Neuronal stem cell (in vitro differentiated cells): ENCODE data around the gene NSF.
"Not testable (repeated sequence)": the region's sequence is repeated elsewhere in the genome, so short reads cannot be mapped to it uniquely, and the experiment has no call there.

Source experiments
- DNase-seq: peaks from one replicate; pipeline ENCODE4 v3.0.0-alpha.2; 2013; ENCODE audit warnings: low spot score
- H2AFZ ChIP-seq: one replicate; pipeline ENCODE4 v1.6.1; 2013; ENCODE audit warnings: mild to moderate bottlenecking, low read length, inconsistent platforms
- H2AK5ac ChIP-seq: 2 replicates; pipeline ENCODE4 v1.6.1; 2013; ENCODE audit warnings: low read depth, mild to moderate bottlenecking, inconsistent platforms, low read length, moderate library complexity, mixed read lengths
- H2BK120ac ChIP-seq: 2 replicates; pipeline ENCODE4 v1.6.1; 2013; ENCODE audit warnings: low read depth, mild to moderate bottlenecking, inconsistent platforms, low read length, moderate library complexity, mixed read lengths
- H2BK12ac ChIP-seq: one replicate; pipeline ENCODE4 v1.6.1; 2013; ENCODE audit warnings: low read length, inconsistent platforms
- H2BK15ac ChIP-seq: 2 replicates; pipeline ENCODE4 v1.6.1; 2013; ENCODE audit warnings: mild to moderate bottlenecking, low read length, inconsistent platforms, mixed read lengths
- H2BK5ac ChIP-seq: one replicate; pipeline ENCODE4 v1.6.1; 2013; ENCODE audit warnings: inconsistent platforms, mild to moderate bottlenecking, low read length, moderate library complexity
- H3K14ac ChIP-seq: one replicate; pipeline ENCODE4 v1.6.1; 2013; ENCODE audit warnings: low read length, inconsistent platforms
- H3K18ac ChIP-seq: 2 replicates; pipeline ENCODE4 v1.6.1; 2013; ENCODE audit warnings: low read length, inconsistent platforms
- H3K23ac ChIP-seq: 2 replicates; pipeline ENCODE4 v1.6.1; 2013; ENCODE audit warnings: low read depth, mild to moderate bottlenecking, mixed read lengths, low read length, inconsistent platforms; ENCODE audit not compliant: poor library complexity
- H3K27ac ChIP-seq: replicated peaks from 3 replicates; pipeline ENCODE4 v1.5.1; 2013; ENCODE audit warnings: low read length, inconsistent platforms
- H3K27me3 ChIP-seq, 3 experiments: 2 replicates each; pipeline ENCODE4 v1.6.1; 2013; ENCODE audit warnings: low read length in 3 of 3, mild to moderate bottlenecking in 2 of 3, inconsistent platforms in 1 of 3, low read depth in 1 of 3, mixed read lengths in 1 of 3, moderate library complexity in 1 of 3; ENCODE audit not compliant: control insufficient read depth in 3 of 3, insufficient read depth in 3 of 3
- H3K36me3 ChIP-seq, 2 donors: replicated peaks in 1 of 2; 2 replicates each; pipeline ENCODE4 v1.6.1; 2013; ENCODE audit warnings: low read length in 2 of 2; ENCODE audit not compliant: control insufficient read depth in 2 of 2, insufficient read depth in 2 of 2
- H3K4ac ChIP-seq: 2 replicates; pipeline ENCODE4 v1.6.1; 2013; ENCODE audit warnings: inconsistent platforms, mild to moderate bottlenecking, low read length, moderate library complexity
- H3K4me1 ChIP-seq, 2 donors: 1 replicate in 1 of 2; 2 replicates in 1 of 2; pipeline ENCODE4 v1.6.1; 2013; ENCODE audit warnings: low read length in 2 of 2, low read depth in 1 of 2; ENCODE audit not compliant: control insufficient read depth in 2 of 2, insufficient read depth in 1 of 2
- H3K4me2 ChIP-seq: one replicate; pipeline ENCODE4 v1.6.1; 2013; ENCODE audit warnings: mild to moderate bottlenecking, low read length, inconsistent platforms; ENCODE audit not compliant: insufficient read depth, poor library complexity, severe bottlenecking
- H3K4me3 ChIP-seq, 2 donors: 2 replicates each; pipeline ENCODE4 v1.5.1; 2013; ENCODE audit warnings: low read length in 2 of 2, mild to moderate bottlenecking in 2 of 2, inconsistent platforms in 1 of 2, moderate library complexity in 1 of 2
- H3K79me1 ChIP-seq: one replicate; pipeline ENCODE4 v1.6.1; 2013; ENCODE audit warnings: low read depth, mild to moderate bottlenecking, inconsistent platforms, low read length, moderate library complexity
- H3K9ac ChIP-seq: one replicate; pipeline ENCODE4 v1.6.1; 2013; ENCODE audit warnings: mild to moderate bottlenecking, low read depth, low read length, inconsistent platforms; ENCODE audit not compliant: poor library complexity
- H3K9me3 ChIP-seq, 2 donors: replicated peaks in 1 of 2; 2 replicates each; pipeline versions ENCODE3 to v1.6.1; 2013; ENCODE audit warnings: low read length in 2 of 2, mild to moderate bottlenecking in 2 of 2, inconsistent platforms in 1 of 2, low read depth in 1 of 2, mixed read lengths in 1 of 2, moderate library complexity in 1 of 2; ENCODE audit not compliant: control insufficient read depth in 2 of 2, insufficient read depth in 1 of 2
- H4K8ac ChIP-seq: one replicate; pipeline ENCODE4 v1.6.1; 2013; ENCODE audit warnings: low read depth, mild to moderate bottlenecking, inconsistent platforms, low read length, moderate library complexity
- H4K91ac ChIP-seq: one replicate; pipeline ENCODE4 v1.6.1; 2013; ENCODE audit warnings: low read length, low read depth, mild to moderate bottlenecking, inconsistent platforms; ENCODE audit not compliant: poor library complexity
- WGBS, 2 donors: extraction: QIAGEN DNeasy Blood & Tissue Kit; methylation state at CpG; one replicate each; pipeline ENCODE4 v1.1.7; 2013; ENCODE audit warnings: missing lambda C conversion rate in 2 of 2, mixed read lengths in 1 of 2; ENCODE audit not compliant: insufficient read length in 2 of 2, insufficient replicate concordance in 1 of 2; ENCODE audit errors: extremely low coverage in 2 of 2; 5-methylcytosine and 5-hydroxymethylcytosine counted together

The NSF gene

DNA sequence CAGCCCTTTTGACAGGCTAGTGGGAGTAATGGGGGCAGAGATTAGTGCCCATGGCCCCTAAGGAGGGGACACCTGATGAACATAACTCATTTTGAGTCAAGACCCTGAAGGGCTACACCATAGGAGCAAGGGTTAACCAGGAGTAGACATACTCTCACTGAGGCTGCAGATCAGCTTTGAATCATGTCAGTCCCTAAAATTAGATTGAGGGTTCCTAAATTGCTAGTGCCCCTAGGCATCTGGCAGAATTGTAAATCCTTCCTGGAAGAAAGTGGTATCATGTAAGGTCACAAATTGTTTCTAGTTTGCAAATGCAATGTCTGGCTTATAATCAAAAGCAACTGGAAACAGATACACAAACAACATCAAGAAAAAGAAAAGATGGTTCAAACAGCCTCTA is 87.3 kb downstream of the NSF start:
- H3K27me3 ChIP-seq, H2AK5ac ChIP-seq, H3K9me3 ChIP-seq, H3K14ac ChIP-seq, H3K4me1 ChIP-seq, H2BK120ac ChIP-seq, H3K27ac ChIP-seq, H4K8ac ChIP-seq, H3K4me3 ChIP-seq, H3K36me3 ChIP-seq, H3K18ac ChIP-seq, H3K4me2 ChIP-seq, H3K23ac ChIP-seq, H3K9ac ChIP-seq, H3K79me1 ChIP-seq, H2BK5ac ChIP-seq, H2AFZ ChIP-seq, DNase-seq, H2BK12ac ChIP-seq, H4K91ac ChIP-seq, H2BK15ac ChIP-seq, H3K4ac ChIP-seq: not testable (repeated sequence)

DNA sequence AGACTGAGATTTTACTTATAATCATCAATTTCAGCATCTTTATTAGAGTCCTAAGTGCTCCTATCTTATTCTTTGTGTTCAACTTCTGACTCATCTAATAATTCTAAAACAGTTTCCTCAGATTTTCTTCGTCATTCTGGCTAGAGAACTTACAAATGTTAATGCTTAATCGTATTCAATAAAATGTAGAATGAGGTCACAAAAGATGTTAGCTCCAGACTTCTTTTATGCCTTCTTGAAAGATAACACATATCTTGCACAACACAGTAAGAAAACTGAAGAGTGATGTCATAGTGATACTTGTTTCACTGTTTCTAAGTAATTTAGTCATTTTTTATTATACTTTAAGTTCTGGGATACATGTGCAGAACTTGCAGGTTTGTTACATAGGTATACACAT is 93.2 kb downstream of the NSF start:
- not testable (repeated sequence) for H3K18ac ChIP-seq, DNase-seq, H3K4me2 ChIP-seq, H2AFZ ChIP-seq, H2BK12ac ChIP-seq, H2BK120ac ChIP-seq, H3K14ac ChIP-seq, H3K9me3 ChIP-seq, H2AK5ac ChIP-seq, H2BK5ac ChIP-seq, H2BK15ac ChIP-seq, H3K9ac ChIP-seq, H3K4me1 ChIP-seq, H3K27ac ChIP-seq, H3K36me3 ChIP-seq, H3K27me3 ChIP-seq, H3K4me3 ChIP-seq, H3K79me1 ChIP-seq, H4K8ac ChIP-seq, H4K91ac ChIP-seq, H3K23ac ChIP-seq, H3K4ac ChIP-seq
- no CpG with 5 or more reads among the region's 2 CpGs for WGBS, 2 donors

DNA sequence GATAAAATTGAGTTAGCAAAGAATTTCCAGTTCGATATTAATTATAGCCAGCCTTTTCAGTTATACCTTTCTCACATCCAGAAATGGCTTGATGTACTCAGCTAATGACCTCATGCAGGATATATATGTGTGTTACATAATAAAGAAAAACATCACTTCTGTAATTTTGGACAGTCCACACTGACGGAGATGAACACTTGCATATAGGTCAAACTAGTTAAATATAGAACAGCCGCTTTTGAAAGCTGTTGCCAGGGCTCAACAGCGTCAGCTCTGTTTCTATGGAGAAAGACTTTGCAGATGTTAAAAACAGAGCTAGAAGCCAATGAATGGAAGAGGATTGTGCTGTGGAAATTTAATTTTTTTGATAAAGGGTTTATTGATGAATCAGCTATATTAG is 94.8 kb downstream of the NSF start:
- not testable (repeated sequence) for H3K4ac ChIP-seq, H3K4me3 ChIP-seq, H3K9ac ChIP-seq, H2AK5ac ChIP-seq, H3K79me1 ChIP-seq, H3K4me1 ChIP-seq, H2BK5ac ChIP-seq, H2AFZ ChIP-seq, H2BK15ac ChIP-seq, H4K8ac ChIP-seq, H4K91ac ChIP-seq, H3K18ac ChIP-seq, H3K14ac ChIP-seq, H3K36me3 ChIP-seq, H3K9me3 ChIP-seq, H3K23ac ChIP-seq, H3K27ac ChIP-seq, H2BK120ac ChIP-seq, H3K27me3 ChIP-seq, DNase-seq, H2BK12ac ChIP-seq, H3K4me2 ChIP-seq
- no CpG with 5 or more reads among the region's 4 CpGs for WGBS, 2 donors

DNA sequence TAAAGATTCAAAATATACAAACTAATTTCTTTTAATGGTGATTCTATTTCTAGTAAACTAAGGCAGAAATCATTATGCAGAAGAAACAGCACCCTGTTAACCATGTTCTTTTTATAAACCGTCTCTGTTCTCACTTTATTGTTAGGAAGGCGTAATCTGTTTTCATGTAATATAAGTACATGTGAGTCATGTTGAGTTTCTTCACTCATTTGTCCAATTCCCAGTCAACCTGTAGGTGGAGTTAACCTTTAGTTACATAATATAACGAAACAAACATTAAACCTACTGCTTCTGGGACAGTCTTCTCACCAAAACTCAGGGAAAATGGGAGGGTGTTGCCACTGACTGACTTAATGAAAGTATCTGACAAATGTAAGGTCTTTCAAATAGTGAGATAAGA is 101.7 kb downstream of the NSF start:
- H3K36me3 ChIP-seq, H3K9me3 ChIP-seq, H3K79me1 ChIP-seq, H3K9ac ChIP-seq, H2BK12ac ChIP-seq, H3K14ac ChIP-seq, H3K4me2 ChIP-seq, H3K18ac ChIP-seq, H3K23ac ChIP-seq, H3K4ac ChIP-seq, H3K4me1 ChIP-seq, H4K8ac ChIP-seq, H2AFZ ChIP-seq, H3K27me3 ChIP-seq, H2BK120ac ChIP-seq, H2AK5ac ChIP-seq, H2BK15ac ChIP-seq, H2BK5ac ChIP-seq, DNase-seq, H3K27ac ChIP-seq, H3K4me3 ChIP-seq, H4K91ac ChIP-seq: not testable (repeated sequence)
- no CpG with 5 or more reads among the region's 3 CpGs for WGBS, 2 donors
